IPS-20b (cell line): ENCODE measurements around the gene MSI2.

ENCODE experiments used
- H3K27ac ChIP-seq: one replicate; pipeline ENCODE4 v1.5.1; 2013; ENCODE audit warnings: low read length
- H3K27me3 ChIP-seq: 2 replicates; pipeline ENCODE4 v1.6.1; 2013; ENCODE audit warnings: mild to moderate bottlenecking, low read length, inconsistent platforms; ENCODE audit not compliant: insufficient read depth
- H3K36me3 ChIP-seq: 2 replicates; pipeline ENCODE4 v1.6.1; 2013; ENCODE audit warnings: low read depth, mild to moderate bottlenecking, inconsistent platforms, low read length, moderate library complexity; ENCODE audit not compliant: insufficient read depth
- H3K4me1 ChIP-seq: 2 replicates; pipeline ENCODE4 v1.6.1; 2013; ENCODE audit warnings: mild to moderate bottlenecking, control low read depth, inconsistent platforms, low read length, moderate library complexity; ENCODE audit not compliant: insufficient read depth
- H3K4me3 ChIP-seq: 2 replicates; pipeline ENCODE4 v1.5.1; 2013; ENCODE audit warnings: mild to moderate bottlenecking, low read length, inconsistent platforms
- H3K9ac ChIP-seq: 2 replicates; pipeline ENCODE4 v1.6.1; 2013; ENCODE audit warnings: low read depth, mild to moderate bottlenecking, inconsistent platforms, low read length, moderate library complexity
- H3K9me3 ChIP-seq: 2 replicates; pipeline ENCODE4 v1.6.1; 2013; ENCODE audit warnings: mild to moderate bottlenecking, low read depth, low read length, inconsistent platforms; ENCODE audit not compliant: insufficient read depth

Gene MSI2

DNA sequence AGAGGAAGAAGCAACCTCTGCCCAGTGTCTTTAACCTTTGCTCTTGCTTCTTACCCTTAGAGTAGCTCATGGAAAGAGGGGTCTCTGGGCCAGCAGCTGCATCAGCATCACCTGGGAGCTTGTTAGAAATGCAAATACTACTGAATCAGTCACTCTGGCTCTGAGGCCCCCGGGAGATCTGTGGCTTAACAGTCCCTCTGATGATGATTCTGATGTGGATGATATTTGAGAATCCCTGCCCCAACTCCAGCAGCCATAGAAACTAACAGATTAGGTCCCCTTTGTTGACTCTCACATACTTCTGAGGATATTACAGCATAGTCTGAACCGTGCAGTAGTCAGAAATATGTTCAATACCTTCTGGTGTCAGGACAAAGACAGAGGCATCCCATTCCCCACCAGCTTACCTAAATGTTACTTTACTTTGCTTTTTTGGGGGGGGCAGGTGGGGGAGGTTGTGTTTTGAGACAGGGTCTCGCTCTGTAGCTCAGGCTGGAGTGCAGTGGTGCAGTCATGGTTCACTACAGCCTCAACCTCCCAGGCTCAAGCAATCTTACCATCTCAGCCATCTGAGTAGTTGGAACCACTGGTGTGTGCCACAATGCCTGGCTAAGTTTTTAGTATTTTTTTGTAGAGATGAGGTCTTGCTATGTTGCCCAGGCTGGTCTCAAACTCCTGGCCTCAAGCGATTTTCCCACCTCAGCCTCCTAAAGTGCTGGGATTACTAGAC, 268.7 kb downstream of the MSI2 start:
- Histone ChIP-seq H3K4me3 (no peak overlapping the region), H3K9ac (no peak overlapping the region), H3K27ac (no peak overlapping the region), H3K36me3 (peaks cover 5% of the 10 kb centered on the region; the same call in 1 of the 2 replicates), H3K4me1 (peaks cover 43% of the 10 kb centered on the region), H3K9me3 (no peaks in the 10 kb centered on the region), H3K27me3 (no peaks in the 10 kb centered on the region)

DNA sequence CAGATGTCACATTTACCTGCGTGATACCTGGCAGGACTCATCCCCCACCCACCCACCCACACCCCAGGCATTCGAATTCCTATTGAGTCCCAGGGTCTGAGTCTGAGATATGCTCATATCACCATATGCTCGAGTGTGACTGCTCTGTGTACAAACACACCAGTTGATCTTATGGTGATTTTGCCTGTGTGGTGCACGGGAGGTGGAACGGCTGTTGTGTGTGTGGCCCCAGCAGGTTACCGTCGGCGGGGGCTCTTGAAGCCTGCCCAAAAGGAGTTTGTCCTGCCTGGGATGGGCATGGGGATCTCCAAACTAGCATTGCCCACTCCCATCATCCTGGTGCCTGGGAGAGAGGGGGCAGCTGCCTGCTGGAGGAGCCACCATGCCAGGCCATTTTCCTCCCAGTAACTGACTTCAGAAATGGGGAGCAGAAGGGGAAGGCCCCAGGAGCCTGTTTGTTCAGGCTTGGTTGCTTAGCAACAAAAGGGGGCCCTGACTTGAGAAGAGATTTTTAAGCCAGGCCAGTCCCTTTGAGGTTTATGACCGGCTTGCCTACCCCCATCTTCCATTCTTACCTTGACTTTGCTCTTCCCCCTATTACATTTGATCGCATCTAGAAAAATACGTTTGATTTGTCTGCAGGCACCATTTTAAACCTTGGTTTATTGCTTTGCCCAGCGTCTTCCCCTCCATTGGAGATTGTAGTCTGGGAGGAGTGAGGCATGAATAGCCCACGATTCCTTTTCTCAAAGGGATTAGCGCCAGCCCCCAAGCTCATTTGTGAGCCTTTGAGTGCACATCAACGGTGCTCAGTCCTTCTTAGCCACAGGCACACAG, 271.1 kb downstream of the MSI2 start:
- Histone ChIP-seq H3K4me3 (no peak overlapping the region; the same call in 1 of the 2 replicates), H3K9ac (no peak overlapping the region), H3K9me3 (no peaks in the 10 kb centered on the region), H3K4me1 (peaks cover 48% of the 10 kb centered on the region), H3K27ac (no peak overlapping the region), H3K27me3 (no peaks in the 10 kb centered on the region), H3K36me3 (peaks cover 5% of the 10 kb centered on the region; the same call in 1 of the 2 replicates)

DNA sequence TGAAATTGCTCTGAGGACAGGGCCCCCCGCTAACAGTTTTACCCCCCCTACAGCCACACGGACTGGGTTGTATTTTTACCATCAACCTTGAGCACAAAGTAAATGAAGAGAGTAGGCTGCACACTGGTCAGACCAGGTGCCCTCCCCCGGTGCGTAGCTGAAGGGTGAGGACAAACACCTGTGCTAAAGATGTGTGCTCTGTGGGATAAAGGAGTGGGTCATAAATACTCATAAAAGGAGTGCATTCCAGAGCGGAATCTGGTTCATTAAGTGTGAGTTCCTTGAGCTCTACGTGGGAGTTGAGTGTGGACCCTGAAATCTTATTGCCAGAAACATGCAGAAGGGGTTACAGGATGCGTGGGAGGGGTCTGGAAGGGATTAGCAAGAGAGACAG, 271.7 kb downstream of the MSI2 start:
- H3K27me3 ChIP-seq, result no peaks in the 10 kb centered on the region
- H3K4me3 ChIP-seq, result no peak overlapping the region; the same call in 1 of the 2 replicates
- H3K27ac ChIP-seq, result no peak overlapping the region
- H3K9ac ChIP-seq, result no peak overlapping the region
- H3K36me3 ChIP-seq, result peaks cover 5% of the 10 kb centered on the region
- H3K4me1 ChIP-seq, result peaks cover 48% of the 10 kb centered on the region
- H3K9me3 ChIP-seq, result no peaks in the 10 kb centered on the region

DNA sequence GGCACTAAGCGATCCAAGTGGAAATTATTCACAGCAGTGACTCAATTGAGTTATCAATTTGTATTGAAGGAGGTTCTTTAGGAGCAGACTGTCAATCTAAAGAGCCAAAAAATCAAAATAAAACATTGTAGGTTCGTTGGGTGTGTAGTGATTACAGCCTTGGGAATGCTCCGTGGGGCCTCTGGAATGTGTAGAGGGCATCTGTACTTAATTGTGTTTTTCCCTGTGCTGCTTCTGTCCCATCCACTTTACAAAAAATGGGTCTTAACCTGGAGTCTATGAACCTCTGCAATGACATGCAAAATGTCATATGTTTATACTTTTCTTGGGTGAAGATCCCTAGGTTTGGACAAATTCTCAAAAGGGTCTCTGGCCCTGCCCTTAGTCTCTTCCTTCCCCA, 273.7 kb downstream of the MSI2 start:
- Histone ChIP-seq H3K27me3 (no peaks in the 10 kb centered on the region), H3K4me3 (no peak overlapping the region), H3K4me1 (peaks cover 36% of the 10 kb centered on the region), H3K36me3 (peaks cover 5% of the 10 kb centered on the region), H3K27ac (no peak overlapping the region), H3K9ac (no peak overlapping the region), H3K9me3 (no peaks in the 10 kb centered on the region)

DNA sequence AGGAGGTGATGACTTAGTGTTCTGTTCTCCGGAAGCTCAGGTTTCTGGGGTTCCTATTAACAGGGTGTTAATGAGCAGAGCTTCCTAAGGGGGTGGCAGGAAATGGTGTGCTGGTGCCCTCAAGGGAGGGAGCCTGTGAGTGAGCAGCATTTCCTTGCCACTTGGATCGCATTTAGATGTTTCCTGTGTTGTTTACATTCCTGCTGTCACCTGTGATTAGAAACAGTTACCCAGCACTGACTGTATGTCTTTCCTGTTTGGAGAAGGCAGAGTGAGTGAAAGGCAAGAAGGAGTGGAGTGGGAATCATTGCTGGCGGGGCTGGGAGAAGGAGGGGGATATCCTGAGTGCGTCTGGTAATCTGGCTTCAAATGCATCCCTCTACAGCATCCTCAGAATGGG, 274.2 kb downstream of the MSI2 start:
- no peak overlapping the region for H3K4me3 ChIP-seq
- no peak overlapping the region for H3K9ac ChIP-seq
- peaks cover 35% of the 10 kb centered on the region for H3K4me1 ChIP-seq
- H3K9me3 ChIP-seq, result no peaks in the 10 kb centered on the region
- H3K36me3 ChIP-seq, result peaks cover 5% of the 10 kb centered on the region
- H3K27ac ChIP-seq, result no peak overlapping the region
- H3K27me3 ChIP-seq, result no peaks in the 10 kb centered on the region

DNA sequence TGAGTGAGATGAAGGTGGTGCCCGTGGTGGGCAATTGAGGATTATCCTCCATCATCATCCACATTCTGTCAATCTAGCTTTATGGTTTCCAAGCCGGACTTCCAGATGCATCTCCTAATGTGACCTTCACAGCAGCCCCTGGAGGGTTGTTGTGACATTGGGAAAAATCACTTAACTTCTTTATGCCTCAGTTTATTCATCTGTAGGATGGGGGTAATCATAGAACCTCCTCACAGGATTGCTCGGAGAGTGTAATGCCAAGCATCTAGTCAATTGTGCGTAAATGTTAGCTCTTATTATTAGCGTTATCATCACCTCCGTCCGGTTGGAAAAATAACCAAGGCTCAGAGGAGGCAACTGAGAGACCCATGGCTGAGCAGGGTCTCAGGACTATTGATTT, 274.8 kb downstream of the MSI2 start:
- Histone ChIP-seq H3K27ac (no peak overlapping the region), H3K4me1 (peaks cover 35% of the 10 kb centered on the region), H3K9me3 (no peaks in the 10 kb centered on the region), H3K4me3 (no peak overlapping the region), H3K27me3 (no peaks in the 10 kb centered on the region), H3K9ac (no peak overlapping the region), H3K36me3 (peaks cover 5% of the 10 kb centered on the region)

DNA sequence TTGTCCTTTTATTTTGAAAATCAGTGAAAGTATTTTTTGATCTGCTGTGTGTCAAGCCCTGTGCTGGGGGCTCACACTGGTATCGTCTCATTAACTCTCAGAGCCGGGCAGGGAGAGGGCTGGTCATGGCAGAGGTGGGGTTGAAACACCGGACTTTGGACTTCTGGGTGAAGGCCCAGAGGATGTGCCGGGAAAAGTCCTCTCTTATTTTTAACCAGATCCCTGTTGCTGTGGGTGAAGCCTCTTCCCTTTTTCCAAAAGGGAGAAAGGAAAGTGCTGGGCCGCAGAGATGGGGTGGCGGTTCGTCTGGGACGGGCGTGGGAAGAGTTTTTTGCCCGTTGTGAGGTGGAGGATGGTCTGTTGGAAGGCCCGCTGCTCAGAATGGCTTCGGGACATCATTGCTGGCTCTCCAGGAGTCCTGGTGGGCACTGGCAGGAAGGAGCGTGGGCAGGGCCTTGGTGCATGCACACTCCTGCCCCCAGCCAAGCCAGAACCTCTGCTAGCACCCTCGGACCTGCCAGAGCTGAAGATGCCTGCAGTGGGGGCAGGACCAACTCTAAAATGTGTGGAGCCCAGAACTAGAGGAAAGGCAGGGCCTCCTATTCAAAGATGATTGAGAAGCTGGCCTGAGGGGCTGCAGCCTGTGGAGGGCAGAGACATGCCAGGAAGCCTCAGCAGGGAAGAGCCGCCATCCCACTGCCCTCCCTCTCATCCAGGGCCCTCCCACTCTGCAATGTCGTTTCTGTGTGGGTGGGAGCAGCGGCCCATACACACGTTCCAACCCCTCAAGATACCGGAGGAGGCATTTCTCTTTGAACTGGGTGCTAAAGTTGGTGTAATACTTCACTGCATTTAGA, 275.6 kb downstream of the MSI2 start:
- H3K27ac ChIP-seq, result no peak overlapping the region

DNA sequence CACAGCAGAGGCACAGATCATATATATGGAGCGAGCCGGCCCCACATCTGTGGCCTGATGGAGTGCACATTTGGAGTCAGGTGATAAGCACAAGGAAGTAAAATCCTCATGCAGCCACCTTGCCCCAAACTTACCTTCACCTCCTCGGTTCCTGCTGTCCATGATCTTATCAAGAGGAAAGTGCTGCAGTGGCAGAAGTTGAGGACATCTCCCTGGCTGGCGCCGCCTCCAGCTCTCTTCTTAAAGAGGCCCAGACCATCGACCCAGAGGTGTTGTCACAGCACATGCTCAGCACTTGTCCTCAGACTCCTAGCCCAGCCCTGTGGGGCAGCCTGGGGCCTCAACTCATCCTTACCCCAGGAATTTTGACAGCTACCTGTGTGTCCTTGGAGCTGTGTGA, 276.2 kb downstream of the MSI2 start:
- no peak overlapping the region for H3K9ac ChIP-seq
- no peak overlapping the region for H3K27ac ChIP-seq
- no peaks in the 10 kb centered on the region for H3K9me3 ChIP-seq
- H3K4me3 ChIP-seq, result no peak overlapping the region
- H3K4me1 ChIP-seq, result peaks cover 29% of the 10 kb centered on the region
- no peaks in the 10 kb centered on the region for H3K27me3 ChIP-seq
- H3K36me3 ChIP-seq, result peaks cover 5% of the 10 kb centered on the region

More for the DNA sequence above, 275.6 kb downstream of the MSI2 start:
- Histone ChIP-seq H3K36me3 (peaks cover 5% of the 10 kb centered on the region), H3K27me3 (no peaks in the 10 kb centered on the region), H3K4me1 (peaks cover 28% of the 10 kb centered on the region), H3K4me3 (no peak overlapping the region), H3K9me3 (no peaks in the 10 kb centered on the region), H3K9ac (no peak overlapping the region)

DNA sequence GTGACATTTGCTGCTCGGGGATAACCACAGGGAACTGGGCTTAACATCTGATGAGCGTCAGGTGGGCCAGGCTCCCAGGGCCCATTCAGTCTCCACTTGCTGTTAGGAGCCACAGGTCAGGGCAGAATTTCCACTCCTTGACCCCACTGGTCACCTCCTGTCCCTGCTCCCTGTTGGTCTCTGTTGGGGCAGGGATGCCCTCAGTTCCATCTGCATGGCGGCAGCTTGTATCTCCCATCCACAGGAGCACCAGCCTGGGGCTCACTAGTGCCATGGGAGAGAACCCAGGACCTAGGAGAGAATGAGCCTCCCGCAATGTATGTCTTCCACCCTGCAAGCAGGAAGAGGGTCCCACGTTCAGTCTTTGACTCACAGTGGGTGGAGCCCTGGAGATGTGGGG, 276.6 kb downstream of the MSI2 start:
- H3K27me3 ChIP-seq, result no peaks in the 10 kb centered on the region
- H3K4me1 ChIP-seq, result peaks cover 29% of the 10 kb centered on the region
- no peaks in the 10 kb centered on the region for H3K9me3 ChIP-seq
- no peak overlapping the region for H3K4me3 ChIP-seq
- H3K27ac ChIP-seq, result no peak overlapping the region
- H3K9ac ChIP-seq, result no peak overlapping the region
- H3K36me3 ChIP-seq, result peaks cover 5% of the 10 kb centered on the region

DNA sequence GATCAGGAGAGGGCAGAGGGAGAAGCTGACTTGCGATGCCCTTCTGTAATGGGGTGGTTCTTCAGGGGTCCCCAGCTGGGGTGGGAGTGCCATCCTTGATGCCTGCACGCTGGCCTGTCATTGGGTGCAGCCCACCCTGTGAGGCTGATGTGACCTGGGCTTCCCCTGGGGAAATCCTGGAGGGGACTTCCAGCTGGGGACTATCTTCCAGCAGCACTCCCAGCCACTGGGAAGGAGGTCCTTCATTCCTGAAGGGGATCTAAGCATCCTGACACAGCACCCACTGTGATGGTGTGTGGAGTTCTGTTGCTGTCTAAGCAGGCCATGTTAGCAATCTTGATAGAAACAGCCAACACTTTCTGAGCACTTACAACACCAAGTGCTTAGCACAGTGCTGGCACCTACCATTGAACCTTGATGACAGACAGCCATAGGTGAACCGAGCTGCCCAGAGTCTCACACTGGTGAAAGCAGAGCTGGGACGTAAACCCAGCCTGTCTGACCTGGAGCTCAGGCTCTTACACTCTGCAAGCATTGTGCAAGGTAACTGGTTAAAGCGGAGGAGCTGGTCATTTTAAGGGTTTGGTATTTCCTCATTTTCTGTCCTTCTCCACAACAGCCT, 277.5 kb downstream of the MSI2 start:
- Histone ChIP-seq H3K4me3 (no peak overlapping the region), H3K9ac (no peak overlapping the region), H3K27me3 (no peaks in the 10 kb centered on the region), H3K9me3 (no peaks in the 10 kb centered on the region), H3K4me1 (peaks cover 22% of the 10 kb centered on the region), H3K27ac (no peak overlapping the region), H3K36me3 (peaks cover 5% of the 10 kb centered on the region)

DNA sequence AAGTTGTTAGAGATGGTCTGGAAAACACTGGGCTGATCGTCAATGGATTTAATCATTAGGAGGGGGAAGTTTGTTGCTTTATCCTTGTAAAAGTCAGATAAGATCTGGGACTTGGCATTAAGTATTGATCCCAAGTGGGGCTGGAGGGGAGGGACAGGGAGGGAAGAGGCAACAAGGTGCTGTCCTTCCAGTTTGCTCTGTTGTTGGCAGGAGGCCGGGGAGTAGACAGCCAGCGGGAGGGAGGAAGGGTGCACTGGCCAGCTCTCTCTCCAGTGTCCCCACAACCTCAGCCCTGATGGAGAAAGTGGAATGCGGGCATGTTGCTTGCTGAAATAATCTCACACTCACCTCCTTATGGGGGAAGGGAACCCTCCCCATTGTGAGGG, 278.5 kb downstream of the MSI2 start:
- Histone ChIP-seq H3K27me3 (no peaks in the 10 kb centered on the region), H3K9me3 (no peaks in the 10 kb centered on the region), H3K9ac (no peak overlapping the region), H3K27ac (no peak overlapping the region), H3K4me1 (peaks cover 16% of the 10 kb centered on the region), H3K4me3 (no peak overlapping the region), H3K36me3 (no peaks in the 10 kb centered on the region; the same call in 1 of the 2 replicates)
